GOT3 (cell line): ENCODE data around the gene C15orf39.

Experiments
- DNase-seq: peaks from one replicate; lab custom pipeline; 2025; ENCODE audit warnings: mixed read lengths; lab: John Stamatoyannopoulos, UW

C15orf39 gene

GRCh38 chr15:75197062-75197630, 4.5 kb upstream of the C15orf39 start:
- no peak for DNase-seq

- DNase-seq = no peak
Observed at GRCh38 chr15:75198560-75199356, 2.9 kb upstream of the C15orf39 start.

GRCh38 chr15:75199357-75199940, 2.2 kb upstream of the C15orf39 start:
- no peak for DNase-seq

GRCh38 chr15:75200391-75200764, 1.3 kb upstream of the C15orf39 start:
- no peak for DNase-seq

GRCh38 chr15:75200765-75201615, 692 bp upstream of the C15orf39 start:
- no peak for DNase-seq

GRCh38 chr15:75202251-75203016, 752 bp downstream of the C15orf39 start:
- DNase-seq = peak; percentile 78

GRCh38 chr15:75203017-75203907, 1.6 kb downstream of the C15orf39 start:
- no peak for DNase-seq

GRCh38 chr15:75203908-75204263, 2.2 kb downstream of the C15orf39 start:
- DNase-seq = no peak

- DNase-seq = peak; percentile 34
Observed at GRCh38 chr15:75204340-75205063, 2.8 kb downstream of the C15orf39 start.

GRCh38 chr15:75205064-75205395, 3.3 kb downstream of the C15orf39 start:
- DNase-seq = no peak

GRCh38 chr15:75206006-75206405, 4.3 kb downstream of the C15orf39 start:
- DNase-seq = no peak

GRCh38 chr15:75206803-75207617, 5.3 kb downstream of the C15orf39 start:
- DNase-seq = no peak

GRCh38 chr15:75207618-75208500, 6.2 kb downstream of the C15orf39 start:
- DNase-seq = no peak

GRCh38 chr15:75208501-75209288, 7.0 kb downstream of the C15orf39 start:
- no peak for DNase-seq

GRCh38 chr15:75209289-75209676, 7.6 kb downstream of the C15orf39 start:
- DNase-seq = no peak

- no peak for DNase-seq
Observed at GRCh38 chr15:75210811-75211230, 9.1 kb downstream of the C15orf39 start.

- DNase-seq = no peak
Observed at GRCh38 chr15:75211436-75212199, 9.9 kb downstream of the C15orf39 start.
